ENCODE measurements around the gene SPAG9. TPM values are rescaled to one million over a fixed set of nuclear protein-coding genes. Genes with fewer than 3 reads are reported as not detected.
"Not testable (repeated sequence)": the region's sequence is repeated elsewhere in the genome, so short reads cannot be mapped to it uniquely, and the experiment has no call there.

SPAG9 gene
- total and polyA plus RNA-seq, 2 experiments from 2014 or later: 12.1 to 66.2 TPM

DNA sequence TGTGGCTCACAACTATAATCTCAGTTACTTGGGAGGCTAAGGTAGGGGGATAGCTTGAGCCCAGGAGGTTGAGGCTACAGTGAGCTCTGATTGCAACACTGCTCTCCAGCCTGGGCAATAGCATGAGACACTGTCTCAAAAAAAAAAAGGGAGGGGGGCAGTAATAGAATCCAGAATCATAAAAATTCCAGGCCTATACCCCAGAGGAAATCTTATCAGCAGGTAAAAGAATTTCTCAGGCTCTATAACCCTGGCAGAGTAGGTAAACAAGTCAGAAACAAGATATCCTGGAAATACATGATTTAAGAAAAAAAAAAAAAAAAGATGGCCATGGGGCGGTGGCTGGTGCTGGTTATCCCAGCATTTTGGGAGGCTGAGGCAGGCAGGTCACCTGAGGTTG, 12.9 kb downstream of the SPAG9 start:
- H3K27ac ChIP-seq: no peak overlapping the region
- no peaks in the 10 kb centered on the region for H3K27me3 ChIP-seq
- no peaks in the 10 kb centered on the region for H3K36me3 ChIP-seq
- DNase-seq (ENCODE audit: low read depth in 1 of 2, low spot score in 1 of 2): no peak
- TF ChIP-seq, protein P1, sequence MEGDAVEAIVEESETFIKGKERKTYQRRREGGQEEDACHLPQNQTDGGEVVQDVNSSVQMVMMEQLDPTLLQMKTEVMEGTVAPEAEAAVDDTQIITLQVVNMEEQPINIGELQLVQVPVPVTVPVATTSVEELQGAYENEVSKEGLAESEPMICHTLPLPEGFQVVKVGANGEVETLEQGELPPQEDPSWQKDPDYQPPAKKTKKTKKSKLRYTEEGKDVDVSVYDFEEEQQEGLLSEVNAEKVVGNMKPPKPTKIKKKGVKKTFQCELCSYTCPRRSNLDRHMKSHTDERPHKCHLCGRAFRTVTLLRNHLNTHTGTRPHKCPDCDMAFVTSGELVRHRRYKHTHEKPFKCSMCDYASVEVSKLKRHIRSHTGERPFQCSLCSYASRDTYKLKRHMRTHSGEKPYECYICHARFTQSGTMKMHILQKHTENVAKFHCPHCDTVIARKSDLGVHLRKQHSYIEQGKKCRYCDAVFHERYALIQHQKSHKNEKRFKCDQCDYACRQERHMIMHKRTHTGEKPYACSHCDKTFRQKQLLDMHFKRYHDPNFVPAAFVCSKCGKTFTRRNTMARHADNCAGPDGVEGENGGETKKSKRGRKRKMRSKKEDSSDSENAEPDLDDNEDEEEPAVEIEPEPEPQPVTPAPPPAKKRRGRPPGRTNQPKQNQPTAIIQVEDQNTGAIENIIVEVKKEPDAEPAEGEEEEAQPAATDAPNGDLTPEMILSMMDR (IDR thresholded peaks at IDR 0.05; ENCODE audit: low read depth, low read length): no peak
- no peaks in the 10 kb centered on the region for H3K9me3 ChIP-seq (ENCODE audit: low read depth)
- no peak overlapping the region for H3K4me3 ChIP-seq
- peaks cover 8% of the 10 kb centered on the region for H3K4me1 ChIP-seq (ENCODE audit: low read depth)

DNA sequence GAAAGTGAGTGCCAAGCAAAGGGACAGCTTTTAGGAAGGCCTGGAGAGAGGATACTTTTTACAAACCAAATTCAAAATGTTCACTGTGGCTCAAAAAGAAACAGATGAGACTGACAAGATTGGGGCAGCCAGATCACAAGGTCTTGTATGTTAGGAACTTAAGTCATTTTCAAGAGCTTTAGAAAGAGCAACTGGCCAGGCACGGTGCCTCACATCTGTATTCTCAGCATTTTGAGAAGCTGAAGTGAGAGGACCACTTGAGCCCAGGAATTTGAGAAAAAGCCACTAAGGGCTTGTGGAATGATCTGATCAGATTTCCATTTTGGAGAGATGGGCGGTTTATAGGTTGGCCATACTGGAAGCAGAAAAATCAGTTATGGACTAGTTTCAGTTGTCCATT, 17.2 kb downstream of the SPAG9 start:
- peak in 1 of 2 donors; percentile 30 for DNase-seq (ENCODE audit: low read depth in 1 of 2, low spot score in 1 of 2)
- TF ChIP-seq, protein P1 (IDR thresholded peaks at IDR 0.05; ENCODE audit: low read depth, low read length): no peak

DNA sequence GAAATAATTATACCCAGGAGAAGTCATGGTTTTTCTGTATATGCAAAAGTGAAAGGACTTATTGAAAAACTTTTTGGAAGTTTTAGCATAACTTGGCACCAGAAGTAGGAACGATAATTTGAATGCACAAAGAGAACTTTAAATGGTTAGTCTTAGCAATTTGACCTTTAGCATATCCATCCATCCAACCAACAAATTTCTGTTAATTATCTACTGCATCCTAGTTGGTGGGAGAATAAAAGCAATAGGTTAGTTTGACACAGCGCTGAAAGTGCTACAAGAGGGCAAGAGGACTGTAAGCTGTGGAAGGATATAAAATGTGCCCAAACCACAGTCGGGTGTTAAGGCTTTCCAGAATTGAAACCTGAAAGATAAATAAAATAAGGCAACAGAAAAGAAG, 17.6 kb downstream of the SPAG9 start:
- Histone ChIP-seq H3K4me3 (no peak overlapping the region), H3K36me3 (no peaks in the 10 kb centered on the region), H3K4me1 (ENCODE audit: low read depth) (peaks cover 8% of the 10 kb centered on the region), H3K9me3 (ENCODE audit: low read depth) (no peaks in the 10 kb centered on the region), H3K27ac (peak overlapping the region; percentile 40), H3K27me3 (no peaks in the 10 kb centered on the region)
- TF ChIP-seq, protein P1 (IDR thresholded peaks at IDR 0.05; ENCODE audit: low read depth, low read length): no peak
- no peak for DNase-seq (ENCODE audit: low read depth in 1 of 2, low spot score in 1 of 2)

More for the DNA sequence above, 17.2 kb downstream of the SPAG9 start:
- Histone ChIP-seq H3K36me3 (no peaks in the 10 kb centered on the region), H3K4me1 (ENCODE audit: low read depth) (peaks cover 8% of the 10 kb centered on the region), H3K4me3 (no peak overlapping the region), H3K27me3 (no peaks in the 10 kb centered on the region), H3K27ac (peak overlapping the region; percentile 40), H3K9me3 (ENCODE audit: low read depth) (no peaks in the 10 kb centered on the region)

DNA sequence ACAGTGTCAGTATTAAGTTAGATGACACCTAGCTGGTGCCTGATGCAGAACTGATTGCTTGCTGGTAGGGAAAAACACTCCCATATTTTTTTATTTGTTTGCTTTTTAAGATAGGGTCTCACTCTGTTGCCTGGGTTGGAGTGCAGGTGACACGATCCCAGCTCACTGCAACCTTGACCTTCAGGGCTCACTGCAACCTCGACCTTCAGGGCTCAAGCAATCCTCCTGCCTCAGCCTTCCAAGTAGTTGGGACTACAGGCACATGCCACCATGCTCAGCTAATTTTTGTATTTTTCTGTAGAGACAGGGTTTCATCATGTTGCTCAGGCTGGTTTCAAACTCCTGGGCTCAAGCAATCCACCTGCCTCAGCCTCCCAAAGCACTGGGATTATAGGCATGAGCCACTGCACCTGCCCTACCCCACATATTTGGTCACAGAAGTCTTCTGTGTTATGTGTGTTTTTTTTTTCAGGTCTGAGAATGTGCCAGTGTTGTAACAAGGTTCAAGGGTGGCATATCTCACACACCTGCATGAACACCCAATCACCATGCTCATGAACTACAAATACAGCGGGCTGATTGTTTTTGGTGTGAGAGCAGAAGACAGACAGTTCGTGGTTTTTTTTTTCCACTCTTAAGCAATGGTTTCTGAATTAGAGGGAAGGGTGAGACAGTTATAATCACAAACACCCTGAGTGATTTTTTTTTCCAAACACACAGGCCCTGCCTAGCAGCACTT, 22.8 kb downstream of the SPAG9 start:
- H3K36me3 ChIP-seq: no peaks in the 10 kb centered on the region
- no peak overlapping the region for H3K27ac ChIP-seq
- H3K4me3 ChIP-seq: no peak overlapping the region
- no peaks in the 10 kb centered on the region for H3K9me3 ChIP-seq (ENCODE audit: low read depth)
- H3K27me3 ChIP-seq: no peaks in the 10 kb centered on the region
- H3K4me1 ChIP-seq (ENCODE audit: low read depth): peaks cover 2% of the 10 kb centered on the region
- TF ChIP-seq, protein P1 (IDR thresholded peaks at IDR 0.05; ENCODE audit: low read depth, low read length): no peak
- no peak for DNase-seq (ENCODE audit: low read depth in 1 of 2, low spot score in 1 of 2)

DNA sequence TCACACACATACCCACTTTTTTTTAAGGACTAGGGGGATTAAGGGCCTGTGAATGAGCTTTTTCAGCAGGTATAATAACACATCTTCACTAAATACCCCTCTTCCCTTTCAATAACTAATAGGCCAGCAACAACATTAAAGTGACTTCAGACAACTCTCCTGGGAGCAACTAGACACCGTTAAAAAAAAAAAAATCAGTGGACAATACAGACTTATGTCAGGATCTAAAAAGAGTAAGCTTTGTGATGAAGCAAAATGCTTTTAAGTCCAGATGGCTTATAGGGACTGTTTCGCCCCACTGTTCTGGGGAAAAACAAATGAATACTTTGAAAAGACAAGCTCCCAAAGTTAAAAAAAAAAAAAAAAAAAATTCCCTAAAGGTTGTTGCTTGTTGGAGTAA, 29.0 kb downstream of the SPAG9 start:
- no peaks in the 10 kb centered on the region for H3K27me3 ChIP-seq
- TF ChIP-seq, protein P1 (IDR thresholded peaks at IDR 0.05; ENCODE audit: low read depth, low read length): no peak
- no peak for DNase-seq (ENCODE audit: low read depth in 1 of 2, low spot score in 1 of 2)

DNA sequence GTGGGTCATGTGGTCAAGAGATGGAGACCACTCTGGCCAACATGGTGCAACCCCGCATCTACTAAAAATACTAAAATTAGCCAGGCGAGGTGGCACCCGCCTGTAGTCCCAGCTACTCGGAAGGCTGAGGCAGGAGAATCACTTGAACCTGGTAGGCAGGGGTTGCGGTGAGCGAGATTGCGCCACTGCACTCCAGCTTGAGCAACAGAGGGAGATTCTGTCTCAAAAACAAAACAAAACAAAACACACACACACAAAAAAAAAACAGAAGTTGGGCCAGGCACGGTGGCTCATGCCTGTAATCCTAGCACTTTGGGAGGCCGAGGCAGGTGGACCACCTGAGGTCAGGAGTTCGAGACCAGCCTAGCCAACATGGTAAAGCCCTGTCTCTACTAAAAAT, 31.8 kb downstream of the SPAG9 start:
- not testable (repeated sequence) for H3K4me1 ChIP-seq (ENCODE audit: low read depth); H3K36me3 ChIP-seq; H3K27ac ChIP-seq; H3K27me3 ChIP-seq; H3K4me3 ChIP-seq; H3K9me3 ChIP-seq (ENCODE audit: low read depth)
- peak in 1 of 2 donors; percentile 18 for DNase-seq (ENCODE audit: low read depth in 1 of 2, low spot score in 1 of 2)

More for the DNA sequence above, 29.0 kb downstream of the SPAG9 start:
- H3K4me3 ChIP-seq: no peak overlapping the region
- no peak overlapping the region for H3K27ac ChIP-seq
- H3K9me3 ChIP-seq (ENCODE audit: low read depth): no peaks in the 10 kb centered on the region
- H3K4me1 ChIP-seq (ENCODE audit: low read depth): no peaks in the 10 kb centered on the region
- no peaks in the 10 kb centered on the region for H3K36me3 ChIP-seq
